Cerebellar nuclear complex (tissue), 1 donor: Measurements from ENCODE around the gene PLEKHG3.

Experiments
- DNase-seq, 2 experiments: peaks; one replicate each; lab custom pipeline; 2025; lab: John Stamatoyannopoulos, UW

PLEKHG3 gene

DNA sequence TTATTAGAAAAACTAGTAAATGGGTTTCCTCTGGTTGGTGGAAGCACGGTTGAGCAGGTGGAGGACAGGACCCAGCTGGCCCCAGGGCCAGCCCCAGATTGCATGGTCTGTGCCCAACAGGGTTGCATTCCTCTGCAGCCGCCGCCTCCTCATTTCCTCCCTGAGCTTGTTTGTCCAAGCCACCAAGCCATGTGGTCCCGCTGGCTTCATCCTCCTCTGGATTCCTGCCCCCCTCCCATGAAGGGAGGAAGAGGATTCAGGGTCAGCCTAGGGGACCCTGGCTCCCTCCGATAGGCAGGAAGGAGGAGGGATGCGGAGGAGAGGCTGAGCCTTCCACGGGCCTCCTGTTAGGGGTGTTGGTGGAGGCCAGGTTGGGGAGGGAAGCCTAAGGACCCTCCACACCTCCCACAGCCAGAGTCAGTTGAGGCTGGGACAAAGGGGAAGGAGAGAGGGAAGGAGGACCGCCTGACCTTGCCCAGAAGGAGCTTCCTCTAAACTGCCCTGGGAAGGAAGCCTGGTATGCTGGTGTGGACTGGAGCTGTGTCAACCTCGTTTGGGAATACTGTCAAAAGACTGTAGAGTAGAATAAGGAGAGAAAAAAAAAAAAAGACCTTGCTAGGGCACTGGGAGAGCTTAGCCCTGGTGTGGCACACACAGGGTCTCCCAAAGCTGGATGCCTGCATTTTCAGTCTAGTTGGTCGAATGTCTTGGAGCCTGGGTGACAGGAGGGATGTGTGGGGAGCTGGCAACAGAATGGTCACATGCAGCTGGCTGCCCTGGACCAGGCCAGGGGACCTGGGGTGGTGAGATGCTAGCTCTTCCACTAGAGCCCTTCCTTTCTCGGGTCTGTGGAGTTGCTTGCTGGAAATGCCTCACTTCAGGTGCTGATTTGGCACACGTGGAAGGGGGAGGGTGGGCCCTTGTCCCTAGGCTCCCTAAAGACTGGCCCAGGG, 42.4 kb downstream of the PLEKHG3 start:
- DNase-seq: no peak

- no peak for DNase-seq
Observed at GRCh38 chr14:64747327-64747726, 43.1 kb downstream of the PLEKHG3 start.

GRCh38 chr14:64748521-64748920, 44.3 kb downstream of the PLEKHG3 start:
- DNase-seq: no peak

GRCh38 chr14:64748995-64749714, 44.9 kb downstream of the PLEKHG3 start:
- no peak for DNase-seq

- DNase-seq: no peak
Observed at GRCh38 chr14:64752909-64753308, 48.7 kb downstream of the PLEKHG3 start.

DNA sequence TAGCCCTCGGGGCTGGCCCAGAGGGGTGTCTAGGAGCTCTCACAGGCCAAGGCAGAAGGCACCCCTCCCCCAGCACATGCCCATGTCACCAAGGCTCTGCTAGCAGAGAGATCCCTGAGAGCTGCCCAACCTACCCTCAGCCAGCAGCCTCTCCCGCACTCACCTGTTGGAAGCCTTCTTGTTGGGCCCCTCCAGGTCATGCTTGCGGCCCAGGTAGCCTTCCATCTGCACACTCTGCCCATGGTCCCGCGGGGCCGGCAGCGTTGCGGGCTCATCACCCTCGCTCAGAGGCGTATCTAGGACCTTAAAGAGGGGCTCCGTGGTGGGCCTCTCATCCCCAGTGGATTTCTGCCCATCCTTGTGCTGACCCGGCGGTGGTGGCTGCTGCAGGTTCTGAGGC, 49.1 kb downstream of the PLEKHG3 start:
- DNase-seq: no peak

DNA sequence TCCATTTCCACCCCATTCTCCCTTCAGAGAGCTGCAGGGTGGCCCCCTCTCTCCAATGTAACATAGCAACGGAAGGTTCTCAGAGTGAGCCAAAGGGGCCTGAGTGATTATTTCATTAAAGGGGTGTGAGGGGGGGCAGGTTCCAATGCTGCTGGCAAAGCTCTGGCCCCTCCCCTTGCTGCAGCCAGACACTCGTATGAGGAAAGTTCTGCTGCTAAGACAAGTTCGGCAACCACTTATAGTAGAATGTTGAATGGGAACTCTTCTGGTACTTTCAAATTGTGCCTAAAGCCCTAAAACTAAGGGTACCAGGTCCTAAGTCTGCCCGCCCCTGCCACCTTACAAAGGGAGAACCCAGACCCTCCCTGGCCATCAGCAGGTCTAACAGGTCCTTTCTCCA, 49.8 kb downstream of the PLEKHG3 start:
- no peak for DNase-seq

DNA sequence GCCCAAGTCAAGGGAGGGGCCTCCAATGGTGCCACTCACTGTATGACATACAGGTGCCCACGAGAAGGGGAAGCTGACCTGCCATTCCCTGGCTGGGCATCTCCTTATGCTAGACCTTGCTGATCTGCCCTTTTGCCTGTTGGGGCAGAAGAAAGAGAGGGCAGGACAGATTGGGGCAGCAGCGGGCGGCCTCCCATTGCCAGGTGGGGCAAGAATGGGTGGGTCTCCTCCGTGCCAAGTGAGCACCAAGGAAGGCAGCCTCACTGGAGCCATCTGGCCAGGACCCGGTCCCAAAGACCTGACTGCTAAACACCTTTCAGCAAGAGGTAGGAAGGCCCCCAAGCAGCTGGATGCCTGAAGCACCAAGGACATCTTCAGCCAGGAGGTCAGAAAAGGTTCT, 50.5 kb downstream of the PLEKHG3 start:
- DNase-seq: no peak

- DNase-seq: no peak
Observed at GRCh38 chr14:64755781-64756221, 51.6 kb downstream of the PLEKHG3 start.

- DNase-seq: no peak
Observed at GRCh38 chr14:64756712-64757111, 52.5 kb downstream of the PLEKHG3 start.

DNA sequence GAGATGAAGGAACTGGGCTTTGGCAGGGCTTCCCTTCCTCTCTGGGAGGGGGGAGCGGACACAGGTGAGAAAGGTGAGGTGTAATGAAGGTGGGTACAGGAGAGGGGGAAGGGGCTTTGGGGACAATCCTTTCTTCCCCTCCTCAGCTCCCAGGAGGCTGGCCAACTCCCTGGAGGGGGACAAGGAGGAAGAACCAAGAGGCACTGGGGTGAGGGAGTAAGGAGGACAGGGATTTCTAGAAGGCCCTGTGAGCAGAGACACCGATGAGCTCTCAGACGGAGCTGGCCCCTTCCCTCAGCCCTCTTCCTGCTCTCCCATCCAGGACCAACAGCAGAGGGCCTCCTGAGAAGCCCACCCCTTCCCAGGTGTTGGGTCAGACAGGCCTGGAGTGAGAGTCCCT, 53.4 kb downstream of the PLEKHG3 start:
- DNase-seq: no peak

DNA sequence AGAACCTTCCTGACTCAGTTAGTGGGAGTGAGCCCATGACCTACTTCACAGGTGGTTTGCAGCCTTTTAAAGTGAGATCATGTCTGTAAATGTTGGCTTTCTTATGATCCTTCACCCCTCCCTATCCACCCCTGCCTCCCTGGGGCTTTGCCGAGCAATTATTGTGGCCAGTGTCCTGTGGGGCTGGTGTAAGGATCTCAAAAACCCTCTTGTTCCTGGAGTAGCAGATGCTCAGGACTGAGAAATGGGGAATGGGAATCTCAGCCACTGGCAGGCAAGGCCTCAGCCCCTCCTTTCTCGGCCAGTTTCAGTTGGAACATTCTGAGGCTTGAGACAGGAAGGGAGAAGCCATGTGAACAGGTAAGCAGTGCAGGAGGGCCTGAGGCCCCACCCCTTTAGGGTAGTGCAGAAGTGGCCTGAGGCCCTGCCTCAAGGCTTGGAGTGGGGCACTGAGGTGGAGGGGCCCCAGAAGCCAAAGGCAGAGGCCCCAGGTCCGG, 53.8 kb downstream of the PLEKHG3 start:
- no peak for DNase-seq

GRCh38 chr14:64758691-64759554, 54.7 kb downstream of the PLEKHG3 start:
- no peak for DNase-seq

- no peak for DNase-seq
Observed at GRCh38 chr14:64759555-64759938, 55.3 kb downstream of the PLEKHG3 start.

GRCh38 chr14:64760146-64760755, 56.0 kb downstream of the PLEKHG3 start:
- peak in 1 of 2 experiments; percentile 44 for DNase-seq

GRCh38 chr14:64760916-64761315, 56.7 kb downstream of the PLEKHG3 start:
- DNase-seq: no peak

DNA sequence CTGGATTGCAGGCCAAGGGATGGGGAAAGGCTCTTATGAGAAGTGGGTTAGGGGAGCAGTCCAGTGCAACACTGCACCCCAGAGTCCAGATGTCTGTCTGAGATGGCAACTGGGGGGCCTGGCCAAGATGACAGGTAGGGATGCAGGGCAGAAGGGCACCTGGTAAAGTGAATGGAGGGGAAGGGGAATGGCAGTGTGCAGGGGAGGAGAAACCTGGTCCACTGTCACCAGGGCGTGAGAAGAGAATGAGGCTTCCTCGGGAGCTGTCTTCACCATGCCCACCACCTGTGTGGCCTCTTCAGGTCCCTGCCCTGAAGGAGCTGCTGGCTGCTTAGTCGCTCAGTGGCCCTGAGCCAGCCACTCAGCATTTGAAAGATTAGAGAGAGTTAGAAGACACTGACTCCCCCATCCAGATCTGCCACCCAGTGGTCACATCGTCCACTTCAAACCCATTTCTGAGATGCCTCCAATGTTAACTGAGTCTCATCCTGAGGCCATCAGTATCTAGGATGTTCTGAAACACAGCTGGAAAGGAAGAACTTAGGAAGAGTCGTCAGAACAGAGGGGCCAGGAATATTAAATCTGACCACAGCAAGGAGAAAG, 57.3 kb downstream of the PLEKHG3 start:
- DNase-seq: no peak

DNA sequence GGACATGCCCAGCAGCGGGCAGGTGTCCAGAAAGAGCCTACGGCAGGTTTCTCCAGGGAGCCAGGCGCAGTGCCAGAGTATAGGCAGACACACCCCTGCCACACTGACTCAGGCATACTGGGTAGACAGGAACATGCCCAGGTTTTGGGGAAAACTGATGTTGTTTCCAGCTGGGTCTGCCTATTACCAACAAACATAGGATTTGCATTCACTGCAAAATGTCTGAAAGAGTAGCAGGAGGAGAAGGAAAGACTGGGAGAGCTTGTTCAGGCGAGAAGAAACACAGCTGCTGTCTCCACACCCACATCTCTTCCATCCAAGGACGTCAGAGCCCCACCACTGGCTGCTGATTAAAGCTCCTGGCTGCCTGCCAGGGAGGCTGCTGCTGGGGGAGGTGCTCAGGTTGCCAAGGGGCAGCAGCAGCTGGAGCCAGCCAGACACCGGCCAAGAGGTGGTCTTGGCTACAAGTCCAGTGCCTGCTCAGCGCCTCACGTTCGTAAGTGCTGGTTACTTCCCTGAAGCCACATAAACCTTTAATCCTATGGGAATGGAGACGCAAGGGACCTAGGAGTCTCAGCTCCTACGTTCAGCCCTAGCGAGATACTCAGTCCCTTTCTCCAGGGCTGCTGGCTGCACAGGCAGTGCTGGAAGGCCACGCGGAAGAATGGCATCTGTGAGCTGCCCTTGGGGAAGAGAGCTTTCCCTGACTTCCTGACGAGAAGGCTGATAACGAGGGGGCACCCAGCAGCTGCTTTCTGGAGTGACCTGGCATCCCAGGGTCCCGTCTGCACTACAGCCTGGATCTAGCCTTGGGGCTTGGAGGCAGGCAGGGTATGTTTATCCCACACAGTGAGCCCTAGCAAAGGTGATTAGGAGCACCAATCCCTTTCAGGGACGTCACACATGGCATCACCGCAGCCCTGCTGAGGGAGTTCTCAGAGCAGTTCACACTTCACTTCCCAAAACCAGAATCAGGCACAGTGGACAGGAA, 58.1 kb downstream of the PLEKHG3 start:
- peak; percentile 33 to 64 for DNase-seq

DNA sequence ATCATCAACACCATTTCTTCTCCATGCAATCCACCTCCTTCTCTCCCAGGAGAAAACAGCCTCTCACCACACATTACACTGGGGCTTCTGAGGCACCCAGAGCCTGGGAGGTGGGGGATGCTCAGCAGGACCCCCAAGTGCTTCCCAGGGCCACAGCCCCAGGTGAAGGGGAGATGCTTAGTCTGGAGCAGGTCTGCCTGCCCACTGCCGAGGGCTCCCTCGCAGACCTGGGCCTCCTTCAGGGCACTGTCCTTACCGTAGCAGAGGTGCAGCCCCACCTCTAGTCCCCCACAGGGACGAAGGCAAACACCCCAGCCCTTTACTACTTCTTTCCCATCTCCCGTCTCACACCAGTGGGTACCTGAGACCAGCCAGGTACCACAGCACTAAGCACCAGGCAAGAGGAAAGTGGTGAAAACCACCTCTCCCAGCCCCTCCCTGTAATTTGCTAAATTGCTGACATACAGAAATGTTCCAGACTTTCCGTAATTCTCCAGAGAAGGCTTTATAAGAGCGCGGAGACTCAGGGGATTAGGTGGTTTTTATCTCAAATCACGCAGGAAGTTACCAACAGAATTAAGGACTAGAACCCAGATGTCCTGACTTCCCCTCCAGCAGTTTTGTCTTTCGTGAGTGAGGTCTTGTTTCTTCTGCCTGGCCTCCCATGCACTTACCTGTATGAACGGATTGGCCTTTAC, 59.0 kb downstream of the PLEKHG3 start:
- DNase-seq: no peak
